ENCODE data around the gene AARS1.
"Not testable (repeated sequence)": the region's sequence is repeated elsewhere in the genome, so short reads cannot be mapped to it uniquely, and the experiment has no call there.

Gene AARS1

DNA sequence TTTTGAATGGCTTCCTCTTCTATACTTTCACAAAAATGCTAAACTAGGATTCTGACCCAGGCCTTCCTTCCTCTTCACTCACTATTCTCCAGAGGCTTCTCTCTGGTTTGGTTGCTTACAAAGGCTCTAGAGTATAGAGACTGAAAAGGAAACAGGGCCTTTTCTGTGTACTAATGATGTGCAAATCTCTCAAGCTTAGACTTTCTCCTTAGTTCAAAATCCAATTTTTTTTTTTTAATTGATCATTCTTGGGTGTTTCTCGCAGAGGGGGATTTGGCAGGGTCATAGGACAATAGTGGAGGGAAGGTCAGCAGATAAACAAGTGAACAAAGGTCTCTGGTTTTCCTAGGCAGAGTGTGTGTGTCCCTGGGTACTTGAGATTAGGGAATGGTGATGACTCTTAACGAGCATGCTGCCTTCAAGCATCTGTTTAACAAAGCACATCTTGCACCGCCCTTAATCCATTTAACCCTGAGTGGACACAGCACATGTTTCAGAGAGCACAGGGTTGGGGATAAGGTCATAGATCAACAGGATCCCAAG lies 65.3 kb downstream of the AARS1 start:
- DNase-seq: not testable (repeated sequence)

- not testable (repeated sequence) for DNase-seq
These were observed 66.1 kb downstream of the AARS1 start for GRCh38 chr16:70223216-70223615.

- not testable (repeated sequence) for DNase-seq
These were observed 66.7 kb downstream of the AARS1 start for GRCh38 chr16:70222574-70222973.

DNA sequence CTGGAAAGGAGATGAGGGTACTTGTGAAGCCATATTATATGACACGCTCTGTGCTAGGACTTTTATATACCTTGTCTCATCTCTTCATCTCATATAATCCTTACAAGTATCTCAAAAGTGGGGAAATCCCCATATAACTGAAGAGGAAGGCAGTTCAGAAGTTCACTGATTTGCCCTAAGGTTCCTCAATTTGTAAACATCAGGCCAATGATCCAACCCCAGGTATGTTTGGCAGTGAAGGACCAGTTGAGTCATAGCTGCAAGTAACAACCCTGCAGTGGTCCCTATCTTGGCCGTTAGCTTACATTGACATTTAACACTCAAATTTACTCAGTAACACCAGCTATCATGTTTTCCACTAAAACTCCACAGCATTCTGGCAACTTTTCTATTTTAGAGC lies 70.7 kb downstream of the AARS1 start:
- DNase-seq: not testable (repeated sequence)

- DNase-seq: not testable (repeated sequence)
These were observed 82.9 kb downstream of the AARS1 start for GRCh38 chr16:70206382-70206781.

- DNase-seq: not testable (repeated sequence)
These were observed 84.5 kb downstream of the AARS1 start for GRCh38 chr16:70204668-70205405.

GRCh38 chr16:70204010-70204409 lies 85.3 kb downstream of the AARS1 start:
- not testable (repeated sequence) for DNase-seq

GRCh38 chr16:70203508-70203907 lies 85.8 kb downstream of the AARS1 start:
- not testable (repeated sequence) for DNase-seq
